Coronary artery (tissue), 2 donors: ENCODE measurements around the gene KIRREL3.

ENCODE experiments used
- DNase-seq: peaks from one replicate; pipeline ENCODE4 v3.0.0-alpha.2; 2017; ENCODE audit warnings: low spot score
- H3K27ac ChIP-seq, 2 donors: fragments of 200-600 bp; sonication (generic); one replicate each; pipeline ENCODE4 v1.5.1; 2016 to 2019
- H3K4me3 ChIP-seq: fragments of 200-600 bp; sonication (generic); 2 replicates; pipeline ENCODE4 v1.5.1; 2016; ENCODE audit warnings: mild to moderate bottlenecking, moderate library complexity
- CTCF ChIP-seq: fragments of 200-600 bp; sonication (generic); IDR thresholded peaks from one replicate; pipeline ENCODE4 v1.5.1; 2019; ENCODE audit warnings: antibody characterized with exemption

KIRREL3 gene

DNA sequence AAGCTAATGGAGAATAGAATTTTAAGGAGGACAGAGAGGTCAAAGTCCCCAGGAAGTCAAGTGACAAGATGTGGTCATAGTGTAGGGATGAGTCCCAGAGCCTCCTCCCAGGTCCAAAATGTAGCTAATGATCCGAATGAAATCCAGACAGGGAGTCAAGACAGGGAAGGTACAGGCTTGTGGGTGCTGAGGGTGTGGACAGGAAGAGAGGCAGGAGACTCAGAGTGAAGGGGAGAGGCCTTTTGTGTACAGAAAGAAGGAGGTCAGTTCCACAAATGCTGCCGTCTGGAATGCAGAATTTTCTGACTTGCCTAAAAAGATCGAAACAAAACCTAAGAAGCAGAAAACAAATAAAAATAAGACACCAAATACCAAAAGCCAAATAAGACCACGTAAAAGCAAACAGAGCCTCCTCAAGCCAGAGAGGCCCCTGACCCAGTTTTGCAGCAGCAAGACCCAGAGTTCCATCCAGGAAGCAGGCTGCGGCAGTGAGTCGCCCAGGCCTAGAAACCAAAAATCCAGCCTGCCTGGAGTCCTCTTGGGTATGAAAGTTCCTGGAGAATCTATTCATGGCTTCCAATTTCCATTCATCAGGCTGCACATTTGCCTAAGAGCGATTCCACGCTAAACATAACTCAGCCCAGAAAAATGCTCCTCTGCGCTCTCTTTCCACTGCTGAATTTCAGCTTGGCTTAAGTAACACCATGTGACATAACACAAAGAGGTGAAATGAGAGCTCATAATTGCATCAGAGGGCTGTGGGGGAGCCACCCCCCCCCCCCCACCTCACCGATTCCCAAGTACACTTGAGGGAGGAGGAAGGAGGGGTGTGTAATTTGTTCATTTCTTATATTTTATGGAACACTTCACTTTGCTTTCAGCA is 71.2 kb downstream of the KIRREL3 start:
- TF ChIP-seq CTCF: no peak
- H3K27ac ChIP-seq: no peak overlapping the region
- DNase-seq: peak; percentile 59
- no peak overlapping the region for H3K4me3 ChIP-seq

GRCh38 chr11:126927623-126928022 is 72.9 kb downstream of the KIRREL3 start:
- DNase-seq: no peak
- Histone ChIP-seq H3K27ac (no peak overlapping the region), H3K4me3 (no peak overlapping the region)
- no peak for TF ChIP-seq CTCF

DNA sequence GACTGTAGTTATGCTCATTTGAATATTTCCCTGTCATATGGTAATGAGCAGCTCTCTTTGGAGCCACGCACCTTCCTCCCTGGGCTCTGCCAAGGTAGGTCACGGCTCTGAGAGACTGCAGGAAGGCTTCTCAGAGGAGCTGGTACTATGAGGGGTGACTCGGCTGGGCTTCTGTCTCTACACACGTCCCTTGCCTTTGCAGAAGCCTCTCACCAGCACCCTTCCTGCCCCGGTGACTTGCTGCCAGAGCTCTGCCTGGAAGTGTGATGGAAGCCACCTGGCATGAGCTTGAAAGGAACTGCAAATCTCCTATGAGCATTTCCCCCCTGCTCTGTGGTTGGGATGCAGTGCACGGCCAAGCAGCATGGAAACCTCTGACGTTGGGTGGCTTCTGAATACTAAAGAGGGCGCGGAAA is 74.2 kb downstream of the KIRREL3 start:
- Histone ChIP-seq H3K4me3 (no peak overlapping the region), H3K27ac (no peak overlapping the region)
- no peak for TF ChIP-seq CTCF
- DNase-seq: peak; percentile 38

DNA sequence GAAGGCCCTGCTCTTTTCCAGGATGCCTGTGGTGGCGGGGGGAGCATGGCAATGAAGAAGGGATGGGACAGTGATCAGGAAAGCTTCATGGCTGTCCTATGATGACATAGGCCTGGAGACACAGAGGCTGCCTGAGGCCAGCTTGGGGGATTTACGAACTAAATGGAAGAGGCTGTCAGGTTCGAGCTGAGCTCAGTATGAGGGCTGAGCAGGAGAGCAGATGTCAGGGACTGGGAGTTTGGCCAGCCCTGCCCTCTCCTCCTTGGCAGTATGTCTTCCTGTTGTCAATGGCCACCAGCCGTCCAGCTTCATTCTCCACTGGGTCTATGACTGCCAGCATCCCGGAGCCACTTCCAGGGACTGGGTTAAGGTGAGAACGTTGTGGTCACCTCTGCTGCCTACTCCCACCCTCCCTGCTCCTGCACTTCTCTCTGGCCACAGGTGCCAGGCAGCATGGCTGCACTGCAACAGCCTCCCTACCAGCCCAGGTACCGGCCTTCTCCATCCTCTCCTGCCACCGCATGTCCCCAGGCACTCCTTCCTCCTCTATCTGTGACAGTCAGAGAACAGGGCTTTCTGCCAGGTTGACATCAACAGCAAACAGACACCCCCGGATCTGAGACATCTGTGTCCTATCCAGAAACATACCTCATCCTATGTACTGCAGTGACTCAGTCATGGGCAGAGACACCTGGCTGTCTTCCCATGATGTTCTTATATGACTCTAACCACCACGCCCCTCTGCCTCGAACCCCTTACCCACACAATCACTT is 75.1 kb downstream of the KIRREL3 start:
- Histone ChIP-seq H3K27ac (no peak overlapping the region), H3K4me3 (no peak overlapping the region)
- TF ChIP-seq CTCF: no peak
- peak; percentile 38 for DNase-seq

- no peak for DNase-seq
- TF ChIP-seq CTCF: no peak
- Histone ChIP-seq H3K4me3 (no peak overlapping the region), H3K27ac (no peak overlapping the region)
Observed at GRCh38 chr11:126924376-126925040, 76.1 kb downstream of the KIRREL3 start.

- Histone ChIP-seq H3K4me3 (no peak overlapping the region), H3K27ac (no peak overlapping the region)
- no peak for TF ChIP-seq CTCF
- DNase-seq: no peak
Observed at GRCh38 chr11:126920833-126921232, 79.7 kb downstream of the KIRREL3 start.
